ENCODE data around the gene ATRIP.

GRCh38 chr3:48505146-48505545 is 58.6 kb downstream of the ATRIP start:
- no peak for TF ChIP-seq CTCF (conservative IDR thresholded peaks at IDR 0.05; ENCODE audit: low read length)
- TF ChIP-seq EZH2phosphoT487 (IDR thresholded peaks at IDR 0.05; ENCODE audit: borderline replicate concordance, low read depth, low read length) = no peak

All from OCI-LY7 (cell line).